CMK (cell line): ENCODE data around the gene TRPT1.
"Not testable (repeated sequence)": the region's sequence is repeated elsewhere in the genome, so short reads cannot be mapped to it uniquely, and the experiment has no call there.

Source experiments
- DNase-seq: peaks from one replicate; pipeline ENCODE4 v3.0.0-alpha.2; 2010; ENCODE audit warnings: low read depth

The TRPT1 gene

DNA sequence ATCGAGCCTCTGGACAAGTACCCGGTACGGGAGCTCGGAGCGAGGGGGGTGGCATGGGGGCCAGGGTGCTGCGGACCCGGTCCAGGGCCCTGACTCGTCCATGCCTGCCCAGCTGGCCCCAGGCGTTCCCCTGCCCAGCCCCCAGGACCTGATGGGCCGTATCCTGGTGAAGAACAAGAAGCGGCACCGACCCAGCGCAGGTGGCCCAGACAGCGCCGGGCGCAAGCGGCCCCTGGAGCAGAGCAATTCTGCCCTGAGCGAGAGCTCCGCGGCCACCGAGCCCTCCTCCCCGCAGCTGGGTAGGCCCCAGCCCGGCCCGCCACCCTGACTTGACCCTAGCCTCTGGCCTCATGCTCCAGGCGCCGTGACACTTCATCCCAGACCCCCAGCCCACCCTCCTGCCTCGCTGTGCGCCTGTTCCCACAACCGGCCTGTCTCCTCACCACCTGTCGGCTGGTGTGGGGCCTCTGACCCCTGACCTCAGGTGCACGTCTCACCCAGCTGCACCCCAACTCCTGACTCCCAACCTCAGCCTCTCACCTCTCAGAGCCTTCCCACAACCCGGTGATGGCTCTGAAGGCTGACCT is 33.1 kb upstream of the TRPT1 start:
- DNase-seq = no peak

DNA sequence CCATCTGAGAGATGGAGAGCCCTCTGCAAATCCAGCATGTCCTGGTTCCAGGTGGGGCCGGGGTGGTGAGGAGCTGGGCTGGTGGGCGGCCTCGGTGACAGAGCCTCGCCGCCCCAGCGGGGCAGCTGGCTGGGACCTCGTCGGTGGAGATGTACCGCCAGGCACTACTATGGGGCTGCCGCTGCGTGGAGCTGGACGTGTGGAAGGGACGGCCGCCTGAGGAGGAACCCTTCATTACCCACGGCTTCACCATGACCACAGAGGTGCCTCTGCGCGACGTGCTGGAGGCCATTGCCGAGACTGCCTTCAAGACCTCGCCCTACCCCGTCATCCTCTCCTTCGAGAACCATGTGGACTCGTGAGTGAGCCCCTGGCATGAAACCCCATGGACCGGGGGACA is 32.4 kb upstream of the TRPT1 start:
- DNase-seq = no peak

DNA sequence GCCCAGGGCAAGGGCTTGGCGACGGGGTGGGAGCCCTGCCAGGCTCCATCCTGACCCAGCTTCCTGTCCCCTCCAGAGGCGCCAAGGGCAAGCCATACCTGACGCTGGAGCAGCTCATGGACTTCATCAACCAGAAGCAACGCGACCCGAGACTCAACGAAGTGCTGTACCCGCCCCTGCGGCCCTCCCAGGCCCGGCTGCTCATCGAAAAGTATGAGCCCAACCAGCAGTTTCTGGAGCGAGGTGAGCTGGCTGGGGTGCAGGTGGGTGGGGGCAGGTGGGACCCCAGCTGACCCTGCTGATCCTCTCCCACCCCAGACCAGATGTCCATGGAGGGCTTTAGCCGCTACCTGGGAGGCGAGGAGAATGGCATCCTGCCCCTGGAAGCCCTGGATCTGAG is 30.3 kb upstream of the TRPT1 start:
- no peak for DNase-seq

DNA sequence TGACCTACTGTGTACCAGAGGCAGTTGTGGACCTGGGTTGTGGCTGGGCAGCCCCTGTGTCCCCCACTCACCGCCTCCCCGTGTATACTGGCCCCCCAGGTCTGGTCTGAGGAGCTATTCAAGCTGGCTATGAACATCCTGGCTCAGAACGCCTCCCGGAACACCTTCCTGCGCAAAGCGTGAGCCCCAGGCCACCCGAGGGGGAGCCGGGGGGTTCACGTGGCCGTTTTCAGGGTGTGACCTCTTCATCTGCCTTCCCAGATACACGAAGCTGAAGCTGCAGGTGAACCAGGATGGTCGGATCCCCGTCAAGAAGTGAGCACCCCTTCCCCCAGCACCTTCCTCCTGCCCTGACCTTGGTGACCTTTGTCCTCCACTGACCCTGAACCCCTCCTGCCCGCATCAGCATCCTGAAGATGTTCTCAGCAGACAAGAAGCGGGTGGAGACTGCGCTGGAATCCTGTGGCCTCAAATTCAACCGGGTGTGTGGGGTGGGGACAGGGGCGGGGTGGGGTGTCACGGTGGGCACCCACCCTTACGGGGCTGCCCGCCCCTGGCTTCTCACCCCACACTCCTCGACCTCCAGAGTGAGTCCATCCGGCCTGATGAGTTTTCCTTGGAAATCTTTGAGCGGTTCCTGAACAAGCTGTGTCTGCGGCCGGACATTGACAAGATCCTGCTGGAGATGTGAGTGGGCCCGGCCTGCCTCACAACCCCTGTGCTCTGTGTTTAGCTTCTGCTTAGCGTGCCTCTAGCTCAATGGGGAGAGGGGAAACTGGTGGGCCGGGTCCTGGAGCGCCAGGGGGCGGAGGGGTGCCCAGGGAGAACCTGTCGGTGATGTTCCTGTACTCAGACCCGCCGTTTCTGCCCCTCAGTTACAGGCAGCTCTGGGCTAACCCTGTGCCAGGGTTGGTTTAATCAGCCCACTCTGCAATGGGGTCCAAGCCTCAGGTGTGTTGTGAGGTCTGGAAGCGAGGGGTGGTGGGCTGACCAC is 29.4 kb upstream of the TRPT1 start:
- DNase-seq = no peak

DNA sequence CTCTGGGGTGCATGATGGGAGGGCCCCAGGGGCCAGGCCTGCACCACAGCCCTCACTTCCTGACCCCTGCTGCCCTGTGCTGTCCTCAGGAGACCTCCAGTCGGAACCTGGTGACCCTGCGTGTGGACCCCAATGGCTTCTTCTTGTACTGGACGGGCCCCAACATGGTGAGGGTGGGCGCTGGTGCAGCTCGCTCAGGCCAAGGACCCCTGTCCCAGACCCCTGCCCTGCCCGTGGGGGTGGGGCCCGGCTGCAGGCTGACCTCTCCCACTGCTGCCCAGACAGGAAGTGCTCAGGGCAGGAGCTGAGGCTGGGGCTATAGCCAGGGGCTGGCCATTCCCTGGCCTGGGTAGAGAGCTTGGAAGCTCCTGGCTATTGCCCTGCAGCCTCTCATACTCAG is 28.3 kb upstream of the TRPT1 start:
- DNase-seq = no peak

DNA sequence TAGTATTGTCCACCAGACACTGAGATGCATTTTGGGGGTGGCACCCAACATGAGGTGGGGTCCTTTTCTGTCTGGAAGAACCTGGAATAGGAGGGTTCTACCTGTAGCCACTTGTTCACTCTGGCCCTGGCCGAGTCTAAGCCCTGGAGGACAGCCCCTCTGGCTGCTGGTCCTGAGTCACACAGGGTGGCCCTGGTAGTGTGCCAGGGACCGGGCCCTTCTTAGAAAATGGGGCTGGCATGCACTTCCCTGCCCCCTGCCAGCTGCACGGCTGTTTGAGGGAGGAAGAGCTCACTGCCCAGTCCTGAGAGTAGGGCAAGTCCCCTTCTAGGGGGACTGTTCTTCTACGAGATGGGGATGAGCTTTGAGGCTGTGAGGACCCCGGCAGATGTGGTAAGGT is 27.5 kb upstream of the TRPT1 start:
- DNase-seq = no peak

DNA sequence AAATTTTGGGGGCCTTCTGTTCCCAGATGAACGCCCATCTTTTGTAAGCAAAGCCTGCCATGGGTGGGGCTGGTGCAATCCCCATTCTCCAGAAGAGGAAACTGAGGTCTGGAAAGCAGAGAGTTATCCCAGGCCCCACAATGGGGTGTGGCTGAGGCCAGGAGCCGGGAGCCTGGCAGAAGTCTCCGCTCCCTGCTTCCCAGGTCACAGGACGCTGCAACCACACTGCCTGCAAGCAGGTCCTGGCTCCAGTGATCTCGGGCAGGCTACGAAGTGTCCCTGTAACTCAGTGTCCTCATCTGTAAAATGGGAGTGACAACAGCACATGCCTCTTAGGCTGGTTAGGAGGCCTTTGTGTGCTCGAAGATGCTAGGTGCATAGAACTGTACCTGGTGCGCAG is 27.1 kb upstream of the TRPT1 start:
- no peak for DNase-seq

DNA sequence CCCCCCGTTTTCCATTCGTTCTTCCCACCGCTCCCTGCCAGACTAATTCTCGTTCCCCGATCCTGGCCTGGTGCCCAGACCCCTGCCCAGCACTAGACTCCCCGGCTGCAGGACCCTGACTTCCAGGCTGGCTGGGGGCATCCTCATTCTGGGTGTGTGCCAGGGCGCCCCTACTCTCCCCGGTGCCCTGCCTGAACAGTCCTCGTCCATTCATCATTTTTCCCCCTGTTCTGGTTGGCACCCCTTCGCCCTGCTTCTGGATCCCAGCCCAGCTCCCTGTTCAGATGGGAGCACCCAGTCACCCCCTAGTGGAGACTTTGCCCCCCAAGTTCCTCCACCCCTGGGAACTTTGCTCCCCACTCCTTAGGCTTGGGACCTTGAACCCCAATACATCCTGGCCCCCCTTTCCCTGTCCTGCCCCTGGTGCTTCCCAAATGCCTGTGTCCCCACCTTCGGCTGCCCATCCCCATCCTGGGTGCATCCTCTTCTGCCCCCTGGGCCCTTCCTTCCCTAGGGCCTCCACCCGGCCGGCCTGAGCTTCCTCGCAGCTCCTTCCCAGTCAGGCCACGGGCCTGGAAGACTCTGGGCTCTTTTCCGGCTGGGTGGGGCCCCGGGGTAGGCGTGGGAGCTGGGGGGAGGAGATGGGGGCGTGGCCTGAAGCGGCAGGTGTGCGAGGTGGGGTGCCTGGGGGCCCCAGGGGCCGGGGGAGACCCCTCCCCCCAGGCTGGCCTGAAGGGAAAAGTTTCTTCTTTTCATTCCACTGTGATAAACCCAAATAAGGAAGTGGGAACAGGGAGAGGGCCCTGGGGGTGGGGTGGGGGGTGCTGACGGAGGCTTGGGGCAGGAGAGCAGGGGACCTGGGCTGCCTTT is 26.3 kb upstream of the TRPT1 start:
- no peak for DNase-seq

DNA sequence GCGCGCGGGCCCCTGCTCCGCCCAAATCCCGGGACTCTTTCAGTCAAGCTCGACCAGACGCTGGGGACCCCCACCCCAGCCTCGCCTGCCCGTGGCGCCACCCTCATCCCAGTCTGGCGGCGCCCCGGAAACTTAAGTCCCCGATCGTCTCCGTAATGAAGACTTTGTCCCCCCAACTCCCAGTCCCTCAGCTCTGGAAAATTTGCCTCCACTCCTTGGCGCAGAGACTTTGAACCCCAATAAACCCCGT is 25.7 kb upstream of the TRPT1 start:
- no peak for DNase-seq

DNA sequence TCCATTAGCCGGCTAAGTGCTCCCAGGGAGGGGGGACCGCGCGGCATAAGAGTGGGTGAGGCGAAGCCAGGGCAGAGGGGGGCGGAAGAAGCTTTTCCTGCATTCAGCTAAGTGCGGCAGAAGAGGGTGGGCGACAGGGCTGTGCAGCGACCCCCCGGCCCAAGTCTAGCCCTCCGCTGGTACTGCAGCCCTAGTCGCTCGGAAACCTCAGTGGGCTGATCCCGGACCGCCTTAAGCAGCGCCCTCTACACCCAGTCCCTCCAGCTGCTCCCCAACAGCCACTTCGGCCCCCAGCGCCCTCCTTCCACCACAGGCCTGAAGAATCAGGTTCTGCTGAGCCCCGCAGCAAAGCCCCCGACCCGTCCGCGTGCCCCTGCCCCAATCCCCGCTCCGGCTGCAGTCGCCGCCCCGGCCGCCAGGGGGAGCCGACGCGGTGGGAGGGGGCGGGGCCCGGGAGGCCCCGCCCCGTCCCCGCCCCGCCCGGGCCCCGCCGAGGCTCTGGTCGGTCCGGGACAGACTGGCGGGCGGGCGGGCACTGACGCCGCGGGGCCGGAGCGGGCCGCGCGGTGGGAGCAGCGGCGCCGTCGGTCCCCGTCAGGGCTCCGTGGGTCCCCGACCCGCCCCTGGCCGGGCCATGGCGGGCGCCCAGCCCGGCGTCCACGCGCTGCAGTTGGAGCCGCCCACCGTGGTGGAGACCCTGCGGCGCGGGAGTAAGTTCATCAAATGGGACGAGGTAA is 25.2 kb upstream of the TRPT1 start, which contains the start of gene PLCB3:
Gene PLCB3 (plus strand): TSS at position 515 of the 737 bp plus-strand sequence. CDS start 120 bp downstream, at position 635.
- no peak for DNase-seq

DNA sequence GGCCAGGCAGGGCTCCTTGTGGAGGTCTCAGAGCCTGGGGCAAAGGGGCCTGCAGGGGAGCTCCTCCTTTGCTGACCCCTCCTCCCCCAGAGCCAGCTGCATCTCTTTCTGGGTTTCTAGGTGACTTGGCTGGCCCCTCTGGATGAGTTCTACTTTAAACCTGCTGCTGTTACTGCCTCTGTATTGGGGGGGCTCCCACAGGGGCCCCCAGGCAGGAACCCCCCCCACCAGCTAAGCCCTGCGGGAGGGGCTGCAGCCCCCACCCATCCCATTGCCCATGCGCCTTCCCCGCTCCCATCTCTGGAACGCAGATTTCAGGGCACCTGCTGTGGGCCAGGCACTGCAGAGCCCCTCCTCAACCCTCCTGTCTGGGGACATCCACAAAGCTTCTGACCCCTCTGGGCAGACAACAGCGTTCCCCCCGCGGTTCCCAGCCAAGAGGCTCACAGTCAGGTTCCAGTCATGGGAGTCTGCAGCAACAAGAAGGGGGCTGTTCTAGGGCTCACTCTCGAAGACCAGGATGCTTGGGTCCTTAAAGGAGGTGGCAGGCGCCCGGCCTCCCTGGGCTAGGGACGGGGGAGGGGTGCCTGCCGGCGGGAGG is 24.5 kb upstream of the TRPT1 start:
- no peak for DNase-seq

DNA sequence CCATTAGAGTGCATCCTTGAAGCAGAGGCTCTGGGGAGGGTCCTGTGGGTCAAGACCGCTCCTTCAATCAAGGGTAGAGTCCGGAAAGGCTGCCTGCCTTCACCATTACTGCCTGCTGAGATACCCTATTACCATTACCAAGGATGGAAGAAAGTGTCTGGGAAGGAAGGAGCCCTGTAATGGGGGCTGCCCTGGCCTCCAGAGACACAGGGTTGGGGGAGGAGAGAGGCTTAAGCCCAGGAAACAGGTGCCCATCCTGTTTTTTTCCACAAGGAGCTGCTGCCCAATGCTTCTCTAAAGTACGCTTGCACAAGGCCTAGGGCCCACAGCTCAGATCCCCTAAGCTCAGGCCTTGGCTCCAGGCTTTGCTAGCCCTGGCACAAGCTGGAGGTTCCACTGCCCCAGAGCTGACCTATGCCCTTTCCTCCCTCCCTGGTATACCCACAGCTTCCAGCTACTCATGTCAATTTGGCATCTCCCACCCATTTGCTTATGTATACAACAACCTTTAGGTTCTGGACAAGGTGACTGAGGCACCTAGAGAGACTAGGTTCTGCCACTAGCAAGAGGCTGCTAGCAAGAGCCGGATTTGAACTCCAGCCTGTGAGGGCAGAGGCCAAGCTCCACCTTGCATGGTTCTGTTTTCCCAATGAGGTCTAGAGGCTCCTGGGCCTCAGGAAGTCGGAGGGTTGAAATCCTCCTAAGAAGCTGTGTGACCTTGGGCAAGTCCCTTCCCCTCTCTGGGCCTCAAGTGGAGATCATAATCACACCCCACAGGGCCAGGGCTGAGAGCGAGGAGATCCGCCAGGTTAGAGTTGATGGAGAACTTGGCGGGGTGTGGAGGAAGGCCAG is 23.8 kb upstream of the TRPT1 start:
- no peak for DNase-seq

DNA sequence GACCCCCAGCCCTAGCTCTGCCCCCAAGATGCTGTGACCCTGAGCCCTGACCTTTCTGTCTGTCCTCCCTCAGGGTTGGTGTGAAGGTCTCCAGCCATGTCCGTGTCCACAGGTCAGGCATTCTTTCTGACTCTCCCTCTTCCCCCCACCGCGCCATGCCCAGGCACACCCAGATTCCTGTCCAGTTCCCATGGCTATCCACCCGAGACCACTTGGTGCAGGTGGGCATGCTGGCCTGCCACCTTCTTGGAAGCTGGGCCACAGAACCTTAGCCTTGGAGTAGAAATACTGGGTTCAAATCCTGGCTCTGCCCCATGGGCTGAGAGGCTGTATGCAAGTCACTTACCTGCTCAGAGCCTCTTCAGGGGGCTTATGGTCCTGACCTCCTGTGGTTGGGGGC is 23.1 kb upstream of the TRPT1 start:
- DNase-seq = no peak

DNA sequence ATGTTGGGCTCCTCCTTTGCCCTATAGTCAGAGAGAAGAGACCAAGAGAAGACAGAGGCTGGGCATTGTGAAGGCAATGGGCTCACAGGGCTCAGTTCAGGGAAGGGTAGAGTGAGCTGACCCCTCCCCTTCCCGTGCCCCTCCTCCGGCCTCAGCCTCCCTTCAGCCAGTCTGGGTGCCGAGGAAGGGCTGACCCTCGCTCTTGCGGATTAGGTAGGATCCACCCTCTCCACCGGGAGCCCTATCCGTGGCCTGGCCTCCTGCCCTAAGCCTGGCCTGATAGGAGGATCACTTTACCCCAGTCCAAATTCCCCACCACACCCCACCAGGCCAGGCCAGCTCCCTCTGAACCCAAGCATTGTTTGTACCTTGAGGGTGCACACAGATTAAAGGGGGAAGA is 22.6 kb upstream of the TRPT1 start:
- no peak for DNase-seq

DNA sequence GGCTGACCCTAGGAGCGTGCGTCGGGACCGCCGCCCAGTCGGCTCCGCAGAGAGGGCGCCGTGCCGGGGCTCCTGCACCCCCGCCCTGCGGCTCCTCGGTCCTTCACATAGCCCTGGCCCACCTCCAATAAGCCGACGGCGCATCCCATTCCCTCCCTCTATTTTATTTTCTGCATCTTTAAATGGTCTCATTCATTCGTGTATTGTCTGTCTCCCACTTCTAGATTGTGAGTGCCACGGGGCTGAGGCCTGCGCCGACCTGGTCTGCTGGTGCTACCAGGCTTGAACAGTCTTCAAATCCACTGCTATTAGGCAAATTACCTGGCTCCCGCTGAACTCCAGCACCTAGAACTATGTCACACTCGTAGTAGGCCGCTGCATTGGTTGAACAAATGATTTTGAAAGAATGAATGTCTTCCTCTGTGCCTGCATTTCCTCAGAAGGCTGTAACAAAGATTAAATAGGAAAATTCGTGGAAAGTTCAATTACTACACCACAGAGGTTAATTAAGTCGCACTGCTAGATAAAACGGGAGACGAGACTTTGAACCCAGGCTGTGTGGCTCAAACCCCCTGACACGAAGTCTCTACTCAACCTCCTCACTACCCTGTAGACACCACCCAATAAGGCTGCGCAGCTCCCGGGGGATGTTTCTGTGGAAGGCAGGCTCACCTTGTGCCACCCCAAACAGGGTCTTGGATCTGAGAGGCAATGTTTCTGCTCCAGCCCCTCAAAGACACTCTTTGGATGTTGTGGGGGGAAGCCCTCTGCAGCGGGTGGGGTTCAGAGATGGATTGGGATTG is 21.9 kb upstream of the TRPT1 start:
- DNase-seq = no peak

DNA sequence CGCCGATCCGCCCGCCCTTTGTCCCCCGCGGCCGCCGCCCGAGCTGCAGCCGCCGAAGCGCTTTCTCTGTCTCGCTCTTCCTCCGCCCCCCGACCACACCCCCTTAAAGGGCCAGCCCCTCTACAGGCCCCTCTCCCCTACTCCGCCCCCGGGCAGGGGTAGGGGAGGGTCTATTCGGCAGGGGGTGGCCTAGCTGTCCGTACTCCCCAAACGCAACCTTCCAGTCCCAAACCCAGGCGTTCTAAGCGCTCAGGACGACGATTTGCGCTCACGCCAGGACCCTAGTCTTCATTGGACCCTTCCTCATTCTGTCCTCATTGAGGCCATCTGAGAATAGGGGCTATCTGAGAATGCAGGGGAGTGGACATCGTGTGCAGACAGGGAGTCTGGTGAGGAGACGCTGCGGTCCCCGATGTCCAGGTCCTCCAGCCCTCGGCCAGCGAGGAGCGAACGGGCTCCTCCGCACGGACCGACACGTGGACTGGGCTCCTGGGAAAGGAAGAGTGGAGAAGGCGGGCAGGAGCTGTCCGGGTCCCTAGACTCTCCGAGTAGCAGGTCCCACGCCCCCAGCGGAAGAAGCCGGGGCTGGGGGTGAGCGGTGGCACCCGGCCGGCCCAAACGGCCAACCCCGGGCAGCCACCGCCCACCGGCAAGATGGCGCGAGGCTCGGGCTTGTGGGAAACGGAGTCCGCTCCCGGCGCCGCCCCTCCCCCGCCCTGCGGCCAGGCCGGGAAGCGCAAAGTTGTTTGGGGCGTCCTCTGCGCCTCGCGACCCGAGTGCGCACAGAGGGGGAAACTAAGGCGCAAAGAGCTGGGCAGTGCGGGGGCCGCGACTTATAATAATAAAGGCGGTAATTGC is 21.1 kb upstream of the TRPT1 start, which contains the start of gene PPP1R14B:
Gene PPP1R14B (minus strand): TSS at position 73 of the 858 bp plus-strand sequence. CDS start 270 bp downstream, outside the sequence.
- DNase-seq = no peak

DNA sequence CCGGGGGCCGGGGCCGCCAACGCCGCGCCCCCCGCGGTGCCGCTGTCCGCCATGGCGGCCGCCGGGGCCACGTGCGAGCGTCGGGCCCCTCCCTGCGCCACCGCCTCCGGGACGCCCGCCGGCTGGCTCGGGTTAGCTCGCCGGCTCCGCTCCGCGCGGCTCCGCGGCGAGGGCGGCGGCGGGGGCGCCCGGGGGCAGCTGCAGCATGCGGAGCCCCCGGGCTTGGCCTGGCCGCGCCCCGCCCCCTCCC is 20.6 kb upstream of the TRPT1 start:
- not testable (repeated sequence) for DNase-seq

DNA sequence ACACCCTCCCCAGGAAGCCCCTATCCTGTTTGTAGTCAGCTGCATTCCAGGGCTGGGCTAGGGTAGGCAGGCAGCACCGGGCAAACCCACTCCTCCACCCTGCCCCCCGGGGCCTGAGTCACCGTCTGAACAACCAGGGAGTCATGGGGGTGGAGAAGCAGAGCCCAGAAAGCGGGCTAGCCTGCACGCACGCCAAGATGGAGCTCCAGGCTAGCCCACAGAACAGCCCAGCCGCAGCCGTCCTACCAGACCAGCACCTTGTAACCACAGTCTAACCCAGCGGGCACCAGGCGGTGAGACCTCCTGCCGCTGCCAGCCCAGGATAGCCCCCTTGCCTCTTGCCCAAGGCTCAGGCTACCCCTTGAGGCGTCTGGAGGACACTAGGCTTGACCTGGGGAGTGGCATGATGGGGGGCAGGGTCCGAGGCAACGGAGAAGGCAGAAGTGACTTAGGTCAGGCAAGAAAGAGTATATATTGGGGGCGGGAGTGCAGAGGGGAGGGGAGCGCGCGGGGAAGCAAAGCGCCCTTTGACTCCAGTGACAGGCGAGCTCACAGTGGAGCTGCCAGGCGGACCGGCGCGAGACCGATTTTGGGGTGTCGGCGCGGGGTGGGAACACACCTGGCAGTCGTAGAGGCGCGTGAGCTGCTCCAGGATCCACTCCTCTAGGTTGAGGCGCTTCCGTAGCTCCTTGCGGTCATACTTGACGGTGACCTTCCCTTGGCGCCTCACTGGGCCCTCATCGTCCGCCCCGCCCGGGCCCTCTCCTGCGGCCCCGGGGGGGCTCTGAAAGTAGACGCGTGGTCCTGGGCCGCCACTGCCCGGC is 20.0 kb upstream of the TRPT1 start:
- no peak for DNase-seq
